GM12873 (cell line): ENCODE results near the gene PSAPL1.

Experiments used
- TF ChIP-seq, protein P1 (sequence below): IDR thresholded peaks from 2 replicates; pipeline ENCODE4 v1.5.1; 2012; ENCODE audit warnings: low read depth, mild to moderate bottlenecking, moderate library complexity, low read length, control low read depth; ENCODE audit not compliant: insufficient read depth; ENCODE audit errors: missing control alignments

Gene PSAPL1

DNA sequence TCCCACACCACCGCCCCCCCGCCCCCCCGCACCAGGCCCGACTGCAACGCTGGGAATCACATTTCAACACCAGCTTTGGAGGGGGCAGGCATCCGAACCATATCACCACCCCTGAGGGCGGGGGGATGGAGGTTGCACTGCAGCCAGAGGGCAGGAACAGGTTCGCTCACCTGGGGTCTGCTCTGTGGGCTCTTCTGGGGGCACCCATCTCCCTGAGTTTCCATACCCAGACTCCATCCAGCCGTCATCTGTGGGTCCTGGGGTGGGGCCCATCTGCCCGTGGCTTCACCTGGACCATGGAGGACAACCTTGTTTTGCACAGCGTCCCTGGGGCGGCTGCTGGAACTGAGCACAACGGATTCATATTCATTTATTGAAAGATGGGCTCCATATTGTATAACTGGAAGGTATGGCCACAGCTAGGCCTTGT lies 6.9 kb downstream of the PSAPL1 start:
- TF ChIP-seq, protein P1, sequence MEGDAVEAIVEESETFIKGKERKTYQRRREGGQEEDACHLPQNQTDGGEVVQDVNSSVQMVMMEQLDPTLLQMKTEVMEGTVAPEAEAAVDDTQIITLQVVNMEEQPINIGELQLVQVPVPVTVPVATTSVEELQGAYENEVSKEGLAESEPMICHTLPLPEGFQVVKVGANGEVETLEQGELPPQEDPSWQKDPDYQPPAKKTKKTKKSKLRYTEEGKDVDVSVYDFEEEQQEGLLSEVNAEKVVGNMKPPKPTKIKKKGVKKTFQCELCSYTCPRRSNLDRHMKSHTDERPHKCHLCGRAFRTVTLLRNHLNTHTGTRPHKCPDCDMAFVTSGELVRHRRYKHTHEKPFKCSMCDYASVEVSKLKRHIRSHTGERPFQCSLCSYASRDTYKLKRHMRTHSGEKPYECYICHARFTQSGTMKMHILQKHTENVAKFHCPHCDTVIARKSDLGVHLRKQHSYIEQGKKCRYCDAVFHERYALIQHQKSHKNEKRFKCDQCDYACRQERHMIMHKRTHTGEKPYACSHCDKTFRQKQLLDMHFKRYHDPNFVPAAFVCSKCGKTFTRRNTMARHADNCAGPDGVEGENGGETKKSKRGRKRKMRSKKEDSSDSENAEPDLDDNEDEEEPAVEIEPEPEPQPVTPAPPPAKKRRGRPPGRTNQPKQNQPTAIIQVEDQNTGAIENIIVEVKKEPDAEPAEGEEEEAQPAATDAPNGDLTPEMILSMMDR, result no peak

DNA sequence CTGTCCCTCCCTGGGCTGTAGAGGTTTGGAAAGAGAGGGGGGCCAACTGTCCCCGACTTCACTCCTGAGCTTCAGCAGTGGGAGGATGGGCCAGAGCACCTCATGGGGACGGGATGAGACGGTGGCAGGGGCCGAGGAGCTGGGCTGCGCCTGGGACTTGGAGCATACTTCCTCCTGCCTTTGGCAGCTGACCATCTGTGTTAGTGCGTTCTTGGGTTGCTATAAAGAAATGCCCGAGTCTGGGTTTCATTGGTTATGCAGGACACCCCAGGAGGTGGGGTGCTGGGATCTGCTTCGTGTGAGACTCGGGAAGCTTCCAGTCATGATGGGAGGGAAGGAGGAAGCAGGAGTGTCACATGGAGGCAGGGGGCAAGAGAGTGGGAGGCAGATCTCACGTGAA lies 7.4 kb downstream of the PSAPL1 start:
- TF ChIP-seq, protein P1, result no peak

DNA sequence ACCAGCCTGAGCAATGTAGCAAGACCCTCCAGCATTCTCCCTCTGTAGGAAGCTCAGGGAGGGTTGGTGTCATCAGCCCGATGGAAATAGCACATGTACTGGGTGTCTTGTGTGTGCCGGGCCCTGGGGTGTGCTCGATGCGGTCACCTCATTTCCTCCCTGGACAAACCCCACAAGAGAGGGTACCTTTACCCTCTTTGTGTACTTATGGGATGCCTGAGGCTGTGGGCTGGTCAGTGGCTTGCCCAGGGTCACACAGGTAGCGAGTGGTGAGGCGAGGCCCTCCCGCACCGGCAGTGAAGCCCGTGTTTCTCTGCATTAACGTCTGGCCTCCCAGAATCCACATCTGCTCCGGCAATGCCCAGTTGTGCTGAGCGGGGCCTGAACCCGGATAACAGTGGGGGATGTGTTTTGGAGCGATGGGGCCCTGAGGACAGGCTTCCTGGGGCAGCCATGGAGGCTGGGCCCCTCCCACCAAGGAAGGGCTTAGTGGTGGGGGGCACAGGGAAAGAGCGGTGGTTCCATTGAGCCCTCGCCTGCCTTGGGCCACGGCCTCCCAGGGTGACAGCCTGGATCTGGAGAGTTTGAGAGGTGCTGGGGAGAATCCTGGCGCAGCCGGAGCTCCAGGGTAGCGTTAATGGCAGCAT lies 8.1 kb downstream of the PSAPL1 start:
- TF ChIP-seq, protein P1, result no peak

DNA sequence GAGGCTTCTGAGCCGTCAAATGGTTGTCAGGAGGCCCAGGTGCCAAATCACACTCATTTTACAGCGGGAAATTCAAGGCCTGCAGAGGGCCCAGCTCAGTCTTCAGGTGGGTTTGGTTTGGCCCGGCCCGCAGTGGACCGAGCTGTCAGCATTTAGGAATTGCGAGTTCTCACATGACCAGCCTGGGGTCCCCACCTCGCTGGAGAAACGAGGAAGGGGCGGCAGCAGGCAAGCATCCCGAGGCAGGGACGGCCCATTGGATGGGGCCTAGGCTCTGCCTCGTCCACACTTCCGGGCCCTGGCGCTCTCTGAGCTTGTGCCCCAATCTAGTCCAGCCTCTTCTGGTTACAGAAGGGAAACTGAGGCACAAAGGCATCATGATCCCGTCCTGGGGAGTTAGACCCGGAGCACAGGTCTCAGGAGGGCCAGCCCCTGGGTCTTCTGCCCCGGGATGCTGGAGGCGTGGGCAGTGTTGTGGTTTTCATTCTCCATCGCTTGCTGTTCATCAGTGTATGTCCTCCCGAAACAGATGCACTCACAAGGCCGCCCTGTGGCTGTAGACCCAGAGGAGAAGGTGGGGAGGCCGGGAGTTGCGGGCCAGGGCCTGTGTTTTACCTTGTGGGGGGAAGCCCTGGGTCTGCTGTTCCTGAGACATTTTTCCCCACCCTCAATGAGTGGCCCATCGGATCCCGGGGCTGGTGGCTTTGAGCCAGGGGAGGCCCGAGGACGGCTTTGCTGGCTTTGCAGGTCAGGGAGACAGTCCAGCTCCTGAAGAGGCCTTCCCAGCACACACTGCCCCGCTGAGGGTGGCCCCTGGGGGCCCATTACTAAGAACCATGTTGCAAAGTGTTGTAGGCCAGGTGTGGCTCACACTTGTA lies 8.9 kb downstream of the PSAPL1 start:
- TF ChIP-seq, protein P1, result no peak

DNA sequence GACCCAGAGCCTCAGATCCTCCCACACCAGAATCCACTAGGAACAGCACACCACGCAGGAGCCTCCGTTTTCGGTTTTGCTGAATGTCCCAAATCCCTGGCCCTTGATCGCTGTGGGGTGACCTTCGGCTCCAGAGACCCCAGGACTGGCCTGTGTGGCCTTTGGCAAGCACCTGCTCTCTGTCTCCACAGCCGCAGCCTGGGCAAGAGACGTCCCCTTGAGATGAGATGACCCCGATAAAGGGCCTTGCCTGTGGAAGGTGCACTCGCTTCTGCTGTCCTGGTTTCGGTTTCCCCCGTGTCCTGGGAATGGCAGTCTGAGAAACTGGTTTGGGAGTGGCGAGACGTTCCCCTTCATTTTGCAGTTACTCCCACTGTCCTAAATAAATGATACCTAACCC lies 9.6 kb downstream of the PSAPL1 start:
- TF ChIP-seq, protein P1, result no peak

DNA sequence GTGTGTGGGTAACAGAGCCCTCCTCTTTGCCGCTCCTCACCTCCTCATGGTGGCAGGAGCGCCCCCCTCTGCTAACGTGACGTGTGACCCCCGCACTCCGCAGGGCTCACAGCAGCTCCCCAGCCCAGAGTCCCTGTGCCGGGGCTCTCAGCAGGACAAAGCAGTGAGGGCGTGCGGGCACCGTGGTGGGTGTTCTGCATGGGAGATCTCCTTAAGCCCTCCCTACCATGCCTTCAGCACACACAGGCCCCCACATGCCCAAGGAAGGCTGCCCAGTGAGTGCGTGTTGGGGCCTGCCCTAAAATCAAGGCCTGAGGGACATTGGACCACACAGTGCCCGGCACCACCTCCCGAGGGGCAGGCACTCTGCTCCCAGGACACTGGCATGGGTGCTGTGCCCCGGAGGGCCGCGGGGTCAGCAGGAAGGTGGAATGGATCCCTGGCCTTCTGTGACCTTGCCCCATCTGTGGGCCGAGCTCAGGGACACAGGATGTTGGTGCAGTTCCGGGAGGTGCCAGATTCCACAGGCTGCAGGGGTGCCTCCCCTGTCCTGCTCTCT lies 10.1 kb downstream of the PSAPL1 start:
- TF ChIP-seq, protein P1, result no peak
